ENCODE measurements around the gene EBF3.

Gene EBF3

DNA sequence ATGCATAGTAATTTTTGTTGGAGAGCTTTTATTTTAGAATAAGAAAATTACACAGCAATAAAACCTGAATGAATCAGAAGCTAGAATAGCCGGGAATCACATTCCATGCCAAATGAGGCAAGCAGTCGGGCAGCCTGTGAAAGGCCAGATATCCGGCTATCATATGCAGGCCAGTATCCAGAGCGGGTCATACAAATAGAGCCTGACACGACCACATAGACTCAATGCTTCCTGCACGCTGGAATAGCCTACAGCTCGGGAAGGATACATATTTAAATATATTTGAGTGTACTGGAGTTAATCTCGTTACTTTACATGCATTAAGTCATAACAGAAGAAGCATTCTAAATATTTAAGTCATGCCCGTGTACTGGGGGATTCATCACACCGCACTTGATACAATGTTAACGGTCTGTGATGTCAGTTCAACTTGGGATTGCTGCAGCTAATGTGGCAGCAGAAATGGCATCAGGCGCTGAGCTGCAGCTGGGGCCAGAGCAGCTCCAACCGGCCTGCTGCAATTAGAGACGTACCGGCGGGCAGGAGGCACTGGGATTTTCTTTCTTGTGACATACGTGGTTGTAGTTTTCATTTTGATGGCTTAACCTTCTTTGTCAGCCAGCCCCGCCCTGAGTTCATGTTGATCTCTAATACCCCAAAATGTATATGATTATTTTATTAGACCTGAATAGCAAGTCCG is 112.0 kb downstream of the EBF3 start:
- DNase-seq: no peak

DNA sequence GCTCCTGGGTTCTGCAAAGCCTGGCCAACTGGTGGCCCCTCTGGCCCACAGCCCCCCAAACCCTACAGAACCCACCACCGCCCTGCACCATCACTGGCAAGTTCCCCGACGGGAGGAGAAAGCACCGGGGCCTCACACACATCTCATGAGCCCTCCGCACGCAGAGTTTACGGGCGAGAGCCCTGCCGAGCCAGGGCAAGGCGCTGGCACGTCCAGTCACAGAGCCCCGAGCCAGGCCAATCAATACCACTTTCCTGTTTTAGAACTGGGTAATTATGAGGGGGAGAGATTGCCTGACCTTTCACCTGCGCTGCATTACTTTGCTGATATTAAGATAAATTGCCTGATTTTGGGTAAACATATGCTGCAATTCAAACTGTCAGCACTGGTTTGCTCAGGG is 113.3 kb downstream of the EBF3 start:
- no peak for DNase-seq

GRCh38 chr10:129850316-129850715 is 113.8 kb downstream of the EBF3 start:
- no peak for DNase-seq

DNA sequence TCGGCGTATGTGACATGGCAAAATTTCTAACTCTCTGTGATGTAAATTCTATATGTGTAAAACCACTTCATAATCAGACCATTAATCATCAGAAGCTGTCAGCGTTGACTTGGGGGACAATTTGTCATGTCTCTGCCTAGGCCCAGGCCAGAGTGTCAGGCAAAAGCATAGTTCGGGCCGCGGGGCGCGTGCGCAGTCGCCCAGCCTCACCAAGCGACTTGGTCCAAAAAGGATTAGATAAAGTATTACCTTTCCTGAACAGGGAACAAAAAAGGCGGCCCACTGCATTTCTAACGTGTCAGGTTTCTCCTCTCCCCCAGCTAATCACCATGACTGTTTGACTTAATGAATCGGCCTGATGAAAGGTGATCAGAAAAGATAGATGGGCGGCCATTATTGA is 114.2 kb downstream of the EBF3 start:
- DNase-seq: no peak

DNA sequence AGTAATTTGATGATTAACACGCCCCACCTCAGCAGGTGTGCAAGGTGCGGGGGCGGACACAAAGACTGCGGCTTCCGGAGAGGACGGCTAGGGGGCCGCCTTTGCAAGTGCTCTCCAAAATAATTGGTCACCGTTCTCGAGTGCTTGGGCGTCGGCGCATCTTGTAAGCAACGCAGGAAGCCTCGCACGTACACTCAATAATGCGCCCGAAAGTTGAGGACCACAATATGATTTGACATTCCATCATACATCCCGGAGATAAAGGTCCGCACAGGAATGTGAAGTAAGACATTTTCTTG is 114.7 kb downstream of the EBF3 start:
- no peak for DNase-seq

DNA sequence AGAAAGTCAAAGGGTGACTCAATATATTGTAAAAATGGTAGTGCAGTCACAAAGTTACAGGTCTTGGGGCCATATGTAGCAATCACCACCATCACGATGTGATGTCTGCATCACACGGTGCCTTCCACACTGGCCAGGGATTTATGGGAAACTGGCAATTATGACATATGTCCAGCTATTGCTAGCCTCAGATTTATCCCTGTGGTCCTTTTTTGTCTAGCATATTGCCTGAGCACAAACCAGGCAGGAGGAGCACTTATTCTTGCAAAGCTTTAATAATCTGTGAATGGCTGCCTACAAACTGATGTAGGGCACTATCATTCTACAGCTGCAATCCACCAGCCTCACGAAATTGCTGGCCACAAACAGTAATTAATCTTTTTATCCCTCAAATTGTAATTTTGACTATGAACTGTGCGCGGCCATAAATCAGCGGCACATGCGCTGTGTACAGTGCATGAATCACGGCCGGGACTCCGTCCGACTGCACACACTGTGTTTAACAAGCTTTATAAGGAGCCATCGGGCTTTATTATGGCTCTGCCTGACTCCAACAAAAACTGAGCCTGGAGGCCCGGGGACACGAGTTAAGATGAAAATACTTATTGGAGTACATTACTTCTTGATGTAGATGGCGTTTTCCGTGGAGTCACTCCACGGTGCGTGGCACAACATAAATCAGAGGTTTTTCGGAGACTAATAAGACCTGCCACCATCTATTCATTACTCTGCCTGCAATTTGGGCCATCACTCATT is 115.2 kb downstream of the EBF3 start:
- no peak for DNase-seq

DNA sequence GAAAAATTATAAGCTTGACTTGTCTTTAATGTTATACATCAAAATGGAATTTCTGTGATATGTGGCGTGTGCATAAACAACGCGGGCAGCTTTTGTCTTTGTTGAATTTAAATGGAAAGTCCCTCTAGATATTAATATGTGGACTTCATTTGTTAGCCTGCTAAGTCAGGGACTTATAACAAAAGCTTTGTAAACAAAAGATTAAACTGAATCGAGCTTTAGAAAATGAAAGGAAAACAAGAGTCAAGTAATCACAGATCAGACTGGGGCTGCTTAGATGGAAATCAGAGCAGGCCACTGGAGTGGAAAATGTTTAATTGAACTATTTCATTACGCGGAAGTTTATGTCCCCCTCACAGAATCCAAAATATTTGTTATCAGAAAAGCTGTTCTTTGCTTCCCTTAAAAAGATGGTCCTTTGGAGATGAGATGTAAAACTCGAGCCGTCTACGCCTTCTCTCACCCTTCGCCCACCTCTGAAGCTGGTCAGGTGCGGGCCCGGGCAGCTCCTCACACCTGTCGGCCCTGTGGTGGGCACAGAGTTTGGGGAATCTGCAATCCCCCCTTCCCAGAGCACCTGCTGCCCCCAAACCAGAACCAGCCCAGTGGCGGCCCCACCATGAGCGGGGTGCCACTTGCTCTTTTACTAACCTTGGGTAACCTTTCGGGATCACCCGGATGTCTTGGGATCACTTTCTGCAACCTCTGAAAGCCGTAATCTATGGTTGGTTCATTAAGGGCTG is 116.2 kb downstream of the EBF3 start:
- DNase-seq: no peak

DNA sequence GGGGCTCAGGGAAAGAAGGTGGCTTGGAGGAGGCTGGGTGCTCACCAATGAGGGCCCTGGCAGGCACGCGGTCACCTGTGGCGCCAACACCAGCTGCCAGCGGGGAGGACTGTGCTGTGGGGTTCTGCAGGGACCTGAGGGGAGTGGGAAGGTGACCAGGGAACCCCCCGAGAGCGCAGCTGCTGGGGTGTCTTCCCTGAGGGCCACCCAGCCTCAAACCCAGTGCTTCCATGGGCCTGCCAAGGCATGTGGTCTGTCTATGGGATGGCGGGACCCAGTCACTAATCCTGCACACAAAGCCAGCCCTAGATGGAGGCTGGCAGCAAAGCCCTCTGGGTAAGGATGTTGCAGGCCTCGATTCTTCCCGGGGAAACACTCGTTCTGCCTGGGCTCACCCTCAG is 117.1 kb downstream of the EBF3 start:
- no peak for DNase-seq

- DNase-seq: no peak
Measured at GRCh38 chr10:129845111-129845753, 118.8 kb downstream of the EBF3 start.

- no peak for DNase-seq
Measured at GRCh38 chr10:129844216-129844766, 119.8 kb downstream of the EBF3 start.

DNA sequence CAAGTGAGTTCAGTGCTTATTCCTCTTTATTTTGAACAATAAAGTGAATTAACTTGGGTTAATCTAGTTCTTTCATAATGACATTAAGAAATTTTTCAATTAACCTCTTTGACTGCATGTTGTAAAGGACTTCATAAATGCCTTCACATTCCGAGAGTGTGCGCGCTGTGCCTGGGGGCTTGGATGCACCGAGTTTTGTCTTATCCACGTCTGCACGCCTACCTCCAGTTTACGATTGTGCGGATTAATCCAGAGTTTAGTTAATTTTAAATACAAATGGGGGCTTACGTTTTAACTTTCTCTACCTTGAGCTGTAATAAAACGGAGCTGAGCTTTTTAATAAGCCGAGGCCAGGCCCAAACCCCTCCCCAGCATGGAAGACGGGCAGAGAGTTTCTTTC is 120.4 kb downstream of the EBF3 start:
- DNase-seq: no peak

DNA sequence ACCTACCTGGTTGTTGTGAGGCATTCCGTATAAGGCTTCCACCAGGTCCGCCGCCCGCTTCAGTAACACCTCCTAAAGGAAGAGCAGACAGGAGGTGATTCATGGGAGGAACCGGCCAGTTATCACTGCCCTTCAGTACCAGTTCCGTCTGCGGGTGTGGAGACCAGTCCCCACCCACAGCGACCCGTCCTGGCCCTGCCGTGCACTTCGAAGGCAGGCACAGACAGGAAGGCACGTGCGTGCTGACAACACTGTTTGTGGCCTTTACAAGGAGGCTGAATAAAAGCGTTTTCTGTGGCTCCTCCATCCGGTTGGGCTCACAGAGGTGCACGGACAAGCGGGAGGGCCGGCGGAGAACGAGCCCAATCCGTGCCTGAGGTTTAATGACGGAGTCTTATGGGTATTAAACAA is 120.9 kb downstream of the EBF3 start:
- no peak for DNase-seq

- DNase-seq: no peak
Measured at GRCh38 chr10:129842031-129842430, 122.0 kb downstream of the EBF3 start.

GRCh38 chr10:129841590-129841989 is 122.5 kb downstream of the EBF3 start:
- DNase-seq: no peak

- DNase-seq: no peak
Measured at GRCh38 chr10:129841071-129841470, 123.0 kb downstream of the EBF3 start.

GRCh38 chr10:129840196-129840590 is 123.9 kb downstream of the EBF3 start:
- no peak for DNase-seq

DNA sequence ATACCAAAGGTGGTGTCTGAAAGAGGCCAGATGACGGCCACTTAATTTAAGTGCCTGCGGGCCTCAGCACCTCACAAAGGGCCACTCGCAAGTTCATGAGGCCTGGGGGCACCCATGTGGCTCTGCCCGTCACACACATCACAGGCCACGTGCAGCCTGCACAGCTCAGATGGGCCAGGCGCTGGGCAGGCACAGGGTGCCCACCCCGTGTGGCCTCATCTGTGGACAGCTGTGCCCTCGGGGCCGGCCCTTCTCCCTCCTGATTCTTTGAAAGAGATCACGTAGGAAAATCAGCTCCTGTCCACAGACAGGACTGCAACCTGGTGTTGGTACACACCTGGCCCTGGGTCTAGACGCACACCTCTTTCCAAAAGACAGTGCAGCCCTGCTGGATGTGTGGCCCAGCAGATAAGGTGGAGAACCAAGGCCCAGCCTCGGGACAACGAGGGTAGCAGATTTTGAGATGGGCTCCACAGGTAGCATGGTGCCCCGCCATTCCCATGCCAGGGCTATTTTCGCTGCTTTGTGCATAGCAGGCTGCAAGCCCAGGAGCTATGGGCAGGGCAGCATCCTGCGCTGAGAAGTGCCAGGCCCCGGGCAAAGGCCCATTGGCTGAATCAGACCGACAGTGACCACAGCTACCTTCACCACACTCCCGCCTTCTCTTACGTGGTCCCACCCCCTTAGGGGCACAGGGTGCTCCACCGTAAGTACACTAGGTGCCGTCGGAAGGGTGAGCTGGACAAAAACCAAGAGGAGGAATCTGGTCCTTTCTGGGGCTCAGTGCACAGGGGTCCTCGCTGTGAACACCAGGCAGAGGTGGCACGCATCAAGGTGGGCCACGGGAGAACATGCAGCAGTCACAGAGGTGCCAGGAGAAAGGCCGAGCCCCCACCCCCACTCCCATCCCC is 124.5 kb downstream of the EBF3 start:
- DNase-seq: no peak

DNA sequence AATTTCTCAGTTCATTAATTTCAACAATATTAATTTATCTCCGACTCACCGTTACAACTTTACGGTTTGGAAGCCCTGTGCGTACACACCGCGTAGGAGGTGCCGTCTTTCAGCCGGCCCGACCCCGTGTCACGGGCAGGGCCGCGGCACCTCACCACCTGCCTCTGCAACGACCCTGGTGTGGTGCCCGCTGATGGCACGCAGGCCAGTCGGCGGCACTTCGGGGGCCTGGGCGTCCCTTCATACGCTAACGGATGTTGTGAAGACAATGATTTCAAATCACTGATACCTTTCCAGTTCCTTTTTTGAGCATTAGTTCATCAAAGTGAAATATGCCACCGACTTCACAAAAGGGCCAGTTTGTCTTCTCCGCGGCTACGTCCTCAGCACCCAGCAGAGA is 125.3 kb downstream of the EBF3 start:
- no peak for DNase-seq

GRCh38 chr10:129837909-129838582 is 126.0 kb downstream of the EBF3 start:
- DNase-seq: no peak

- no peak for DNase-seq
Measured at GRCh38 chr10:129836253-129836652, 127.8 kb downstream of the EBF3 start.
